ENCODE results near the gene DNM1L. TPM values are rescaled to one million over a fixed set of nuclear protein-coding genes. Genes with fewer than 3 reads are reported as not detected.

Gene DNM1L
- total RNA-seq, 1 donor from 2014 or later, result 70.8 TPM

DNA sequence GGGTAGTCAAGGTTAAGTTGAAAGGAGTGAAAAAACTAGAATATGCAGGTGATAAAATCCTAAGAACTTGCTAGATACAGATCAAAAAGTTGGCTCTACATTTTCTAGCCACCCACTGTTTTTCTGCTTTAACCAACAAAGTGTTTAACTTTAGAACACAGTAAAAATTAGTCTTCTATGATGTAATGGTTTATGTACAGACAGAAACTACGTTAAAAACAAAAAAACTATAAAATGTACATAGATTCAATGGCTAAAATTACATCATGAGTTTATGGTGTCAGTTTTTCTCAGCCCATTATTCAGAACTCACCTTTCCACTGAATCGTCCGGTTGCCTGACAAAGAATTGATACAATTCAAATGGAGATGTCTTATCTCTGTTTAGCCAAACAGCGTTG is 74.5 kb downstream of the DNM1L start:
- no peak for TF ChIP-seq CTCF (IDR thresholded peaks at IDR 0.05; ENCODE audit: insufficient read depth, low read length, poor library complexity, severe bottlenecking)
- Histone ChIP-seq H3K36me3 (ENCODE audit: control insufficient read depth, insufficient read depth, low read length) (no peaks in the 10 kb centered on the region), H3K4me3 (ENCODE audit: low read depth, low read length) (no peak overlapping the region), H3K27me3 (ENCODE audit: control insufficient read depth, insufficient read depth, low read length) (no peaks in the 10 kb centered on the region)
- DNase-seq (ENCODE audit: low read depth), result no peak

DNA sequence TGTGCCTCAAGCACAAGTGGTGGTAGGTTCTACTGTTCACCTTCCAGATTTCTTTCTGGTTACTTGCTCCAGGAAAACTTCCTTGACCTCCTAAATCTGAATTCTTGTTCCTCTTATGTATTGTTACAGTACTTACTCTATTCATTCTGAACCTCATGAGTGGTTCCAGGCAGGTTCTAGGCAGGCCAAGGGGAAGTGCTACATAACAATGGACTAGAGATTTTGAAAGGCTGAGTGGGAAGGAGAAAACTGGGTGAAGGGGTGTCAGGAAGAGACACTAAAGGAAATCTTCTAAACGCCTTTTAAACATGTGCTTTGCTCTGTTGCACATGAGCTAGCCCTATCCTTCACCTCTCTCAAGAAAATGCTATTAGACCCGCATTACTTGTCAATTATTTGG is 75.0 kb downstream of the DNM1L start:
- Histone ChIP-seq H3K4me3 (ENCODE audit: low read depth, low read length) (peak overlapping the region; percentile 88), H3K27me3 (ENCODE audit: control insufficient read depth, insufficient read depth, low read length) (no peaks in the 10 kb centered on the region), H3K36me3 (ENCODE audit: control insufficient read depth, insufficient read depth, low read length) (no peaks in the 10 kb centered on the region)
- DNase-seq (ENCODE audit: low read depth), result no peak
- no peak for TF ChIP-seq CTCF (IDR thresholded peaks at IDR 0.05; ENCODE audit: insufficient read depth, low read length, poor library complexity, severe bottlenecking)

GRCh38 chr12:32755051-32755653 is 76.1 kb downstream of the DNM1L start:
- Histone ChIP-seq H3K36me3 (ENCODE audit: control insufficient read depth, insufficient read depth, low read length) (no peaks in the 10 kb centered on the region), H3K27me3 (ENCODE audit: control insufficient read depth, insufficient read depth, low read length) (no peaks in the 10 kb centered on the region), H3K4me3 (ENCODE audit: low read depth, low read length) (peak overlapping the region; percentile 88)
- TF ChIP-seq CTCF (IDR thresholded peaks at IDR 0.05; ENCODE audit: insufficient read depth, low read length, poor library complexity, severe bottlenecking), result peak; percentile 82
- DNase-seq (ENCODE audit: low read depth), result peak; percentile 75

- Histone ChIP-seq H3K4me3 (ENCODE audit: low read depth, low read length) (peak within 1 kb of the TSS; percentile 88), H3K27me3 (ENCODE audit: control insufficient read depth, insufficient read depth, low read length) (no peaks in the 10 kb centered on the region), H3K36me3 (ENCODE audit: control insufficient read depth, insufficient read depth, low read length) (no peaks in the 10 kb centered on the region)
- peak; percentile 72 for TF ChIP-seq CTCF (IDR thresholded peaks at IDR 0.05; ENCODE audit: insufficient read depth, low read length, poor library complexity, severe bottlenecking)
- peak; percentile 98 for DNase-seq (ENCODE audit: low read depth)
Observed at GRCh38 chr12:32755654-32756475, 76.8 kb downstream of the DNM1L start, which contains the start of gene YARS2. Gene YARS2 (minus strand): TSS chr12:32755897. CDS start chr12:32755874, 23 bp downstream.

DNA sequence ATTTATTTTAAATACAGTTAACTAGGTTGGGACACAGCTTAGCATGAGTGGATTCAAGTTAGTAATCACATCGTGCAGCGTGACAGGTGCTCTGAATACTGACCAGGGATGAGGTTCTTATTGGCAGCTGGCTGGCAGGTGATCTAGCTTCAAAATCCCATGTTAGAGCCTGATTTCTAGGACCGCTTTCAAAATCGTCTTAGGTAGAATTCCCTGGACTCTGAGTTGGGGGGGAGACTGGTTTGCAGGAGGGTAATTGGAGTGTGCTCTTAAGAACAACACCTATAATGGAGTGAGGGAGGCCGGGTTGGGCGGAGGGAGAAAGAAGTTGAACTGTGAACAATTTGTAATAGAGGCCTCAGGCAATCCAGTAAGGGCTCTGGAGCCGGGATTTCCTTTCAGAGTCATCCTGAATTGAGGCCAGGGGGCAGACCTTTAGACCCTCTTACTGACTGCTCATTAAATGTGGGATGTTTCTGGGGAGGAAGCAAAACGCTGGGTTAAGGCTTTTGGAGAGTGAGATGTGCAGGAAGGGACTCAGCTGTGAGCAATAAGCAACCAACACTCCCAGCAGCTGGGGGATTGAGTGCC is 77.5 kb downstream of the DNM1L start:
- DNase-seq (ENCODE audit: low read depth), result no peak
- H3K36me3 ChIP-seq (ENCODE audit: control insufficient read depth, insufficient read depth, low read length), result no peaks in the 10 kb centered on the region
- H3K27me3 ChIP-seq (ENCODE audit: control insufficient read depth, insufficient read depth, low read length), result no peaks in the 10 kb centered on the region
- no peak overlapping the region for H3K4me3 ChIP-seq (ENCODE audit: low read depth, low read length)
- no peak for TF ChIP-seq CTCF (IDR thresholded peaks at IDR 0.05; ENCODE audit: insufficient read depth, low read length, poor library complexity, severe bottlenecking)

Data from kidney epithelial cell (primary cell).